ENCODE measurements around the gene TIMM13. TPM values are rescaled to one million over a fixed set of nuclear protein-coding genes. Genes with fewer than 3 reads are reported as not detected.
"Not testable (repeated sequence)": the region's sequence is repeated elsewhere in the genome, so short reads cannot be mapped to it uniquely, and the experiment has no call there.

The TIMM13 gene
- total and polyA plus RNA-seq, 2 donors from 2014 or later: 69.7 to 188 TPM

DNA sequence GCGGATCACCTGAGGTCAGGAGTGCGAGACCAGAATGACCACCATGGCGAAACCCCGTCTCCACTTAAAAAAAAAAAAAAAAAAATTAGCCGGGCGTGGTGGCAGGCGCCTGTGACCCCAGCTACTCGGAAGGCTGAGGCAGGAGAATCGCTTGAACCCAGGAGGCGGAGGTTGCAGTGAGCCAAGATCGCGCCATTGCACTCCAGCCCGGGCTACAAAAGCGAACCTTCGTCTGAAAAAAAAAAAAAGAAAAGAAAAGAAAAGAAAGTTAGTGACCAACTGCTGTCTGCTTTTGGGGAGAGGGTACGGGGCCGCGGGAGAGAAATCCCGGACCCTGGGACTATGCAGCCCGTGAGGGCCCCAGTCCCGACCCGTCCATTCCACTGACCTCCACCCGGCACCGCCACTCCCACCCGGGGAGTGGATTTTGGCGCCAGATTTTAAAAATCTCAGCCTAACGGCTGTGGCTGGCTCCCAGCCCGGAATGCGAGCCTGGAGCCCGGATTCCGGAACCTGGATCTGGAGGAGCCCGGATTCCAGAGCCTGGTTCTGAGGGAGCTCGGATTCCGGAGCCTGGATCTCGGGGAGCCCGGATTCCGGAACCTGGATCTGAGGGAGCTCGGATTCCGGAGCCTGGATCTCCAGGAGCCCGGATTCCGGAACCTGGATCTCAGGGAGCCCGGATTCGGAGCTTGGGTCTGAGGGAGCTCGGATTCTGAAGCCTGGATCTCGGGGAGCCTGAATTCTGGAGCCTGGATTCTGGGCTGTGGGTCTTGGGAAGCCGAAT, 35.4 kb upstream of the TIMM13 start:
- Histone ChIP-seq H3K36me3 (ENCODE audit: control insufficient read depth in 2 of 3, insufficient read depth in 3 of 3, low read length in 3 of 3) (no peaks in the 10 kb centered on the region), H3K27me3 (ENCODE audit: control insufficient read depth, insufficient read depth, low read length) (no peaks in the 10 kb centered on the region), H3K9ac (ENCODE audit: low read length in 3 of 3) (peak overlapping the region in 1 of 3 donors; percentile 1), H3K27ac (ENCODE audit: low read depth in 2 of 2, low read length in 2 of 2) (no peak overlapping the region), H3K9me3 (ENCODE audit: control insufficient read depth in 2 of 3, insufficient read depth in 1 of 3, low read length in 3 of 3) (no peaks in the 10 kb centered on the region), H3K4me1 (ENCODE audit: control insufficient read depth in 2 of 3, insufficient read depth in 2 of 3, low read depth in 1 of 3, low read length in 3 of 3) (peaks cover 0 to 4% (median 0%) of the 10 kb centered on the region in 3 donors), H3K4me3 (ENCODE audit: low read length in 3 of 3) (peak overlapping the region in 1 of 3 donors; percentile 63)
- intact Hi-C loops (cut with DNase I): no loop called here
- TF ChIP-seq, protein P1, sequence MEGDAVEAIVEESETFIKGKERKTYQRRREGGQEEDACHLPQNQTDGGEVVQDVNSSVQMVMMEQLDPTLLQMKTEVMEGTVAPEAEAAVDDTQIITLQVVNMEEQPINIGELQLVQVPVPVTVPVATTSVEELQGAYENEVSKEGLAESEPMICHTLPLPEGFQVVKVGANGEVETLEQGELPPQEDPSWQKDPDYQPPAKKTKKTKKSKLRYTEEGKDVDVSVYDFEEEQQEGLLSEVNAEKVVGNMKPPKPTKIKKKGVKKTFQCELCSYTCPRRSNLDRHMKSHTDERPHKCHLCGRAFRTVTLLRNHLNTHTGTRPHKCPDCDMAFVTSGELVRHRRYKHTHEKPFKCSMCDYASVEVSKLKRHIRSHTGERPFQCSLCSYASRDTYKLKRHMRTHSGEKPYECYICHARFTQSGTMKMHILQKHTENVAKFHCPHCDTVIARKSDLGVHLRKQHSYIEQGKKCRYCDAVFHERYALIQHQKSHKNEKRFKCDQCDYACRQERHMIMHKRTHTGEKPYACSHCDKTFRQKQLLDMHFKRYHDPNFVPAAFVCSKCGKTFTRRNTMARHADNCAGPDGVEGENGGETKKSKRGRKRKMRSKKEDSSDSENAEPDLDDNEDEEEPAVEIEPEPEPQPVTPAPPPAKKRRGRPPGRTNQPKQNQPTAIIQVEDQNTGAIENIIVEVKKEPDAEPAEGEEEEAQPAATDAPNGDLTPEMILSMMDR (IDR thresholded peaks at IDR 0.05; ENCODE audit: borderline replicate concordance, extremely low read depth, insufficient read depth): no peak
- peak; percentile 93 to 99 (median 97) for DNase-seq
- no peak for FAIRE-seq

DNA sequence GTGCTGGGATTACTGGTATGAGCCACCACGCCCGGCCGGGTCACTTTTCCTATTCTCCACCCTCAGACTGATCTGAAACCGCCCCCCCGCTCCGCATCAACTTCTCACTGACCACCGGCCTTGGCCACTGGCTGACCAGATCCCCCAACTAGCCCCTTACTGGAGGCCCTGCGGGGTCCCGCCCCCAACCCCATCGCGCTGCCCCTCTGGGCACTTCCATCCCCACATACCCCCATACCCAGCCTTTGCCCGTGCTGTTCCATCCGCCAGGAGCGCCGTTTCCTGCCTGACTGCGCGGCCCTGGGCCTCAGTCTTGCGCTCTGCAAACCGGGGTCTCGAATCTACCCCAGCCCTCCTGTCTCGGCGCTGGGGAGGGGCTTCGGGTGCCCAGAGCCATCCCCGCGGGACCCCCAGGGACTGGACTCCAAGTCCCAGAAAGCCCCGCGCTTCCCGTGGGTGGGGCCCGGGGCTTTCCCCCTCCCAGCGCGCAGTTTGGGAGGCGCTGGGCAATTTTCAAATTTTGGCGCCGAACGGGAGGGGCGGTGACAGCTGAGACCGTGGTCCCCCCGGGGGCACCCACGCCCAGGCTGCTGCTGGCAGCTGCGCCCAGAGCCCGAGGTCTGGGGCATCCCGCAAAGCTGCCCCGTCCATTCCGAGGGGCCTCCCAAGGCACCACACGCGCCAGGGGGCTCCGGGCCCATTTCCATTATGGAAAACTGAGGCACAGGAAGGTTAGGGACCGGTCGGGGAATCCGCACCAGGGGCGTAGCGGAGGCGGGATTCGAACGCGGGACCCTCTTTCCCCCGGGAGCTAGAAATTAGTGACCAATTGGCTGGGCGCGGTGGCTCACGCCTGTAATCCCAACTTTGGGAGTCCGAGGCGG, 34.6 kb upstream of the TIMM13 start:
- Histone ChIP-seq H3K4me3 (ENCODE audit: low read length in 3 of 3) (peak overlapping the region; percentile 39 to 63 (median 45)), H3K9ac (ENCODE audit: low read length in 3 of 3) (no peak overlapping the region), H3K9me3 (ENCODE audit: control insufficient read depth in 2 of 3, insufficient read depth in 1 of 3, low read length in 3 of 3) (no peaks in the 10 kb centered on the region), H3K27me3 (ENCODE audit: control insufficient read depth, insufficient read depth, low read length) (no peaks in the 10 kb centered on the region), H3K36me3 (ENCODE audit: control insufficient read depth in 2 of 3, insufficient read depth in 3 of 3, low read length in 3 of 3) (no peaks in the 10 kb centered on the region), H3K4me1 (ENCODE audit: control insufficient read depth in 2 of 3, insufficient read depth in 2 of 3, low read depth in 1 of 3, low read length in 3 of 3) (peaks cover 0 to 4% (median 0%) of the 10 kb centered on the region in 3 donors), H3K27ac (ENCODE audit: low read depth in 2 of 2, low read length in 2 of 2) (no peak overlapping the region)
- FAIRE-seq (no peak), DNase-seq (peak; percentile 55 to 87 (median 81))
- intact Hi-C loops (cut with DNase I): no loop called here
- TF ChIP-seq, protein P1 (IDR thresholded peaks at IDR 0.05; ENCODE audit: borderline replicate concordance, extremely low read depth, insufficient read depth): no peak

DNA sequence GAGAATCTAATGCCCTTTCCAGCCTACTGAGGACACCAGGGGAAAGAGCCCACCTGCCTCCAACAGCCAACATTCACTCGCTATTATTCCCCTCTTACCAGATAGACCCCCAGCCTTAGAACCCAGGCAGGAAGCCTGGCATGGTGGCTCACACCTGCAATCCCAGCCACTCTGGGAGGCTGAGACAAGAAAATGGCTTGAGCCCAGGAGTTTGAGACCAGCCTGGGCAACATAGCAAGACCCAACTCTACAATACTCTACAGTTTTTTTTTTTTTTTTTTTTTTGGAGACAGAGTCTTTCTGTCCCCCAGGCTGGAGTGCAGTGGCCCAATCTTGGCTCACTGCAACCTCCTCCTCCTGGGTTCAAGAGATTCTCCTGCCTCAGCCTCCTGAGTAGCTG, 32.9 kb upstream of the TIMM13 start:
- TF ChIP-seq, protein P1 (IDR thresholded peaks at IDR 0.05; ENCODE audit: borderline replicate concordance, extremely low read depth, insufficient read depth): no peak
- no peak overlapping the region for H3K9ac ChIP-seq (ENCODE audit: low read length in 3 of 3)
- H3K27ac ChIP-seq (ENCODE audit: low read depth in 2 of 2, low read length in 2 of 2): no peak overlapping the region
- intact Hi-C loops (cut with DNase I): no loop called here
- H3K27me3 ChIP-seq (ENCODE audit: control insufficient read depth, insufficient read depth, low read length): no peaks in the 10 kb centered on the region
- H3K9me3 ChIP-seq (ENCODE audit: control insufficient read depth in 2 of 3, insufficient read depth in 1 of 3, low read length in 3 of 3): no peaks in the 10 kb centered on the region
- no peak overlapping the region for H3K4me3 ChIP-seq (ENCODE audit: low read length in 3 of 3)
- FAIRE-seq (no peak), DNase-seq (no peak)
- peaks cover 0 to 6% (median 6%) of the 10 kb centered on the region in 3 donors for H3K4me1 ChIP-seq (ENCODE audit: control insufficient read depth in 2 of 3, insufficient read depth in 2 of 3, low read depth in 1 of 3, low read length in 3 of 3)
- no peaks in the 10 kb centered on the region for H3K36me3 ChIP-seq (ENCODE audit: control insufficient read depth in 2 of 3, insufficient read depth in 3 of 3, low read length in 3 of 3)

DNA sequence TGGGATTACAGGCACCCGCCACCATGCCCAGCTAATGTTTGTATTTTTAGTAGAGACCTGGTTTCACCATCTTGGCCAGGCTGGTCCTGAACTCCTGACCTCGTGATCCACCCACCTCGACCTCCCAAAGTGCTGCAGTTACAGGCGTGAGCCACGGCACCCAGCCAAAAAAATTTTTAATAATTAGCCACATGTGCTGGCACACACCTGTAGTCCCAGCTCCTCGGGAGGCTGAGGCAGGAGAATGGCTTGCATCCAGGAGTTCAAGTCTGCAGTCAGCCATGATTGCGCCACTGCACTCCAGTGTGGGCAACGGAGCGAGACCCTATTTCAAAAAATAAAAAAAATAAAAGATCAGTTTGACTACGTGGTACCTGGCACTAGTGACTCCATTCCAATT, 31.4 kb upstream of the TIMM13 start:
- H3K9ac ChIP-seq (ENCODE audit: low read length in 3 of 3); H3K4me3 ChIP-seq (ENCODE audit: low read length in 3 of 3); H3K9me3 ChIP-seq (ENCODE audit: control insufficient read depth in 2 of 3, insufficient read depth in 1 of 3, low read length in 3 of 3); H3K27ac ChIP-seq (ENCODE audit: low read depth in 2 of 2, low read length in 2 of 2); H3K4me1 ChIP-seq (ENCODE audit: control insufficient read depth in 2 of 3, insufficient read depth in 2 of 3, low read depth in 1 of 3, low read length in 3 of 3); DNase-seq; H3K36me3 ChIP-seq (ENCODE audit: control insufficient read depth in 2 of 3, insufficient read depth in 3 of 3, low read length in 3 of 3); FAIRE-seq; H3K27me3 ChIP-seq (ENCODE audit: control insufficient read depth, insufficient read depth, low read length); intact Hi-C loops (cut with DNase I): not testable (repeated sequence)
